ENCODE data around the gene KRT85. TPM values are rescaled to one million over a fixed set of nuclear protein-coding genes. Genes with fewer than 3 reads are reported as not detected.

KRT85 gene
- total and polyA plus RNA-seq, 2 donors (not counting 3 experiments of a cell fraction or from before 2014, with no cell fraction given) = not detected

GRCh38 chr12:52367876-52368275 is 595 bp upstream of the KRT85 start:
- Histone ChIP-seq H3K36me3 (ENCODE audit: control insufficient read depth in 2 of 2, extremely low read depth in 1 of 2, insufficient read depth in 2 of 2, low read length in 2 of 2) (no peaks in the 10 kb centered on the region), H3K9ac (replicated peaks; ENCODE audit: extremely low read depth, insufficient read depth, low read length) (no peak overlapping the region), H4K20me1 (replicated peaks; ENCODE audit: control insufficient read depth, extremely low read depth, insufficient read depth, low read length) (no peaks in the 10 kb centered on the region), H3K4me1 (ENCODE audit: control insufficient read depth, extremely low read depth, insufficient read depth, low read length) (no peaks in the 10 kb centered on the region), H3K9me3 (replicated peaks; ENCODE audit: control insufficient read depth, insufficient read depth, low read length) (no peaks in the 10 kb centered on the region), H3K9me1 (replicated peaks; ENCODE audit: control insufficient read depth, extremely low read depth, insufficient read depth, low read length) (no peaks in the 10 kb centered on the region), H3K27me3 (ENCODE audit: control insufficient read depth in 2 of 2, insufficient read depth in 2 of 2, low read length in 2 of 2) (peaks cover 2 to 12% of the 10 kb centered on the region in 2 experiments), H2AFZ (ENCODE audit: low read depth, low read length) (no peak overlapping the region), H3K79me2 (ENCODE audit: control insufficient read depth, insufficient read depth, low read length) (no peaks in the 10 kb centered on the region), H3K4me3 (replicated peaks in 1 of 3; ENCODE audit: insufficient read depth in 1 of 3, low read depth in 1 of 3, low read length in 3 of 3) (no peak overlapping the region), H3K27ac (ENCODE audit: insufficient read depth, low read depth, low read length) (no peak overlapping the region), H3K4me2 (ENCODE audit: insufficient read depth, low read length) (no peak overlapping the region)
- TF ChIP-seq MYC (IDR thresholded peaks at IDR 0.05; ENCODE audit: low read depth, low read length) (no peak), POLR2A (IDR thresholded peaks at IDR 0.05; ENCODE audit: low read depth, low read length) (no peak), FOS (IDR thresholded peaks at IDR 0.05; ENCODE audit: borderline replicate concordance, insufficient read depth, low read length) (no peak), MAX (IDR thresholded peaks at IDR 0.05; ENCODE audit: insufficient read depth, insufficient read length) (no peak), EZH2 (IDR thresholded peaks at IDR 0.05; ENCODE audit: borderline replicate concordance, low read depth, low read length, severe bottlenecking) (no peak), JUN (IDR thresholded peaks at IDR 0.05; ENCODE audit: borderline replicate concordance, insufficient read depth, insufficient read length, low read depth) (no peak), POLR2AphosphoS5 (IDR thresholded peaks at IDR 0.05; ENCODE audit: insufficient read depth, low read depth, low read length) (no peak), GATA2 (IDR thresholded peaks at IDR 0.05; ENCODE audit: insufficient read depth, insufficient read length, low read depth, low read length) (no peak), CTCF (IDR thresholded peaks at IDR 0.05; ENCODE audit: extremely low read depth in 1 of 2, insufficient read depth in 1 of 2, low read depth in 1 of 2, low read length in 2 of 2) (no peak)
- no TSS peak for BruUV-seq (replicated peaks)
- dilution Hi-C loops (cut with MboI; ENCODE audit: extremely low pct_ligation_motif_present, low sequenced_read_pairs) (no loop called here), intact Hi-C loops (cut with micrococcal nuclease) (no loop called here)
- DNase-seq (ENCODE audit: low read depth, low spot score) = no peak
- CTCF ChIA-PET = interaction anchor here (1.4 to 8.3 kb wide), 3 partner anchors 503 to 613 kb away, joined by 7 to 126 read pairs (median 9); no protein-coding TSS in a partner anchor
- no peak for FAIRE-seq
- POLR2A ChIA-PET = no interaction called here

Measured in endothelial cell of umbilical vein (primary cell).